Measurements from ENCODE around the gene CORO2B.

DNA sequence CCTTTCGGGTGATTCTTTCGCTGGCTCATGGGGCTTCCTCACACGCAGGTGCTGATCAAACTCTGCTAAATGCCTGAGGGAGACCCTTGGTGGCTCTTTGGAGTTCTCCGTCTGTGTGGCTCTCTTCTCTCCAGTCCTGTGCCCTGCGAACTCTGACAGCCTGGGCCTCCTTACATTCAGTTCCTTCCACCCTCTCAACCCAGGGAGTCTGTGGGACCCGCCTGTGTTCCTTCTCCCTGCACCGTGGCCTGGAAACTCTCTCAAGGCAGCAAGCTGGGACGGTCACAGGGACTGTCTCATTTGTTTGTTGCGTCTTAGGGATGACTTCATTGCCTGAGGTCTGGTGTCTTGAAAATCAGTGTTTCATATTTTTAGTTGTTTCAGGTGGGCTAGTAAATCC, 37.0 kb upstream of the CORO2B start:
- TF ChIP-seq CTCF (IDR thresholded peaks at IDR 0.05 in 8 of 11, conservative IDR thresholded peaks at IDR 0.05 in 3 of 11) (no peak), POLR2A (IDR thresholded peaks at IDR 0.05) (no peak), POLR2AphosphoS5 (IDR thresholded peaks at IDR 0.05) (no peak)
